Smooth muscle cell (in vitro differentiated cells): ENCODE results near the gene GON4L. TPM values are rescaled to one million over a fixed set of nuclear protein-coding genes. Genes with fewer than 3 reads are reported as not detected.

Source experiments
- DNase-seq: peaks from one replicate; lab custom pipeline; 2025; ENCODE audit not compliant: unreplicated experiment; lab: John Stamatoyannopoulos, UW
- H2AFZ ChIP-seq: fragments of 200-600 bp; sonication (generic); 2 replicates; pipeline ENCODE4 v1.6.0; 2016; ENCODE audit warnings: antibody characterized with exemption, low read depth, mild to moderate bottlenecking
- H3F3A ChIP-seq: fragments of 200-600 bp; sonication (generic); 2 replicates; pipeline ENCODE4 v1.6.0; 2017; ENCODE audit warnings: antibody characterized with exemption, low read depth
- H3K27ac ChIP-seq: fragments of 200-600 bp; sonication (generic); 2 replicates; pipeline ENCODE4 v1.5.1; 2016; ENCODE audit warnings: low read depth, mild to moderate bottlenecking
- H3K27me3 ChIP-seq: fragments of 200-600 bp; sonication (generic); 2 replicates; pipeline ENCODE4 v1.6.1; 2016; ENCODE audit warnings: low read depth, mild to moderate bottlenecking
- H3K36me3 ChIP-seq: fragments of 200-600 bp; sonication (generic); 2 replicates; pipeline ENCODE4 v1.5.1; 2016; ENCODE audit warnings: low read depth
- H3K4me1 ChIP-seq: fragments of 200-600 bp; sonication (generic); 2 replicates; pipeline ENCODE4 v1.5.1; 2016; ENCODE audit warnings: low read depth
- H3K4me2 ChIP-seq: fragments of 200-600 bp; sonication (generic); 2 replicates; pipeline ENCODE4 v1.6.0; 2016; ENCODE audit warnings: mild to moderate bottlenecking
- H3K4me3 ChIP-seq: fragments of 200-600 bp; sonication (generic); 2 replicates; pipeline ENCODE4 v1.5.1; 2016; ENCODE audit warnings: mild to moderate bottlenecking
- H3K79me2 ChIP-seq: fragments of 200-600 bp; sonication (generic); 2 replicates; pipeline ENCODE4 v1.6.0; 2016; ENCODE audit warnings: low read depth, mild to moderate bottlenecking
- H3K9ac ChIP-seq: fragments of 200-600 bp; sonication (generic); 2 replicates; pipeline ENCODE4 v1.6.0; 2016; ENCODE audit warnings: low read depth
- H3K9me3 ChIP-seq: fragments of 200-600 bp; sonication (generic); replicated peaks from 2 replicates; pipeline ENCODE4 v1.5.1; 2016; ENCODE audit warnings: low read depth
- H4K20me1 ChIP-seq: fragments of 200-600 bp; sonication (generic); 2 replicates; pipeline ENCODE4 v1.6.0; 2016; ENCODE audit warnings: low read depth
- WGBS: methylation state at CpG from one replicate; pipeline ENCODE4 v1.1.7; 2016; ENCODE audit warnings: low lambda C conversion rate; 5-methylcytosine and 5-hydroxymethylcytosine counted together
- polyA plus RNA-seq: library from polyadenylated mRNA; unstranded; fragments of >200 nt; fragmentation: Nextera tagmentation; extraction: Ambion mirVana; gene quantifications from 2 replicates; pipeline ENCODE4 v1.2.1, GENCODE V29; 2016
- total RNA-seq: library from RNA; depleted of rRNA; stranded (reverse); fragments of >200 nt; gene quantifications from 2 replicates; pipeline ENCODE4 v1.2.3, GENCODE V29; 2014
- TF ChIP-seq, protein P1 (sequence below): fragments of 200-600 bp; sonication (generic); IDR thresholded peaks from 2 replicates; pipeline ENCODE4 v1.5.1; 2017; ENCODE audit warnings: borderline replicate concordance, mild to moderate bottlenecking, antibody characterized with exemption; ENCODE audit not compliant: insufficient read depth, poor library complexity, severe bottlenecking

GON4L gene
- total and polyA plus RNA-seq, 2 experiments from 2014 or later: 21.0 to 40.8 TPM

GRCh38 chr1:155858800-155859233 lies 1.8 kb upstream of the GON4L start:
- H3K4me1 ChIP-seq: peaks cover 7% of the 10 kb centered on the region
- H3K79me2 ChIP-seq: peaks cover 30% of the 10 kb centered on the region
- TF ChIP-seq, protein P1, sequence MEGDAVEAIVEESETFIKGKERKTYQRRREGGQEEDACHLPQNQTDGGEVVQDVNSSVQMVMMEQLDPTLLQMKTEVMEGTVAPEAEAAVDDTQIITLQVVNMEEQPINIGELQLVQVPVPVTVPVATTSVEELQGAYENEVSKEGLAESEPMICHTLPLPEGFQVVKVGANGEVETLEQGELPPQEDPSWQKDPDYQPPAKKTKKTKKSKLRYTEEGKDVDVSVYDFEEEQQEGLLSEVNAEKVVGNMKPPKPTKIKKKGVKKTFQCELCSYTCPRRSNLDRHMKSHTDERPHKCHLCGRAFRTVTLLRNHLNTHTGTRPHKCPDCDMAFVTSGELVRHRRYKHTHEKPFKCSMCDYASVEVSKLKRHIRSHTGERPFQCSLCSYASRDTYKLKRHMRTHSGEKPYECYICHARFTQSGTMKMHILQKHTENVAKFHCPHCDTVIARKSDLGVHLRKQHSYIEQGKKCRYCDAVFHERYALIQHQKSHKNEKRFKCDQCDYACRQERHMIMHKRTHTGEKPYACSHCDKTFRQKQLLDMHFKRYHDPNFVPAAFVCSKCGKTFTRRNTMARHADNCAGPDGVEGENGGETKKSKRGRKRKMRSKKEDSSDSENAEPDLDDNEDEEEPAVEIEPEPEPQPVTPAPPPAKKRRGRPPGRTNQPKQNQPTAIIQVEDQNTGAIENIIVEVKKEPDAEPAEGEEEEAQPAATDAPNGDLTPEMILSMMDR: no peak
- no peaks in the 10 kb centered on the region for H4K20me1 ChIP-seq
- H3K4me3 ChIP-seq: peak overlapping the region; percentile 54
- WGBS: 81% methylated on average over 12 of the region's 12 CpGs
- H3K36me3 ChIP-seq: no peaks in the 10 kb centered on the region
- no peaks in the 10 kb centered on the region for H3K9me3 ChIP-seq
- no peak for DNase-seq
- H3K9ac ChIP-seq: no peak overlapping the region
- no peak overlapping the region for H3K27ac ChIP-seq
- H2AFZ ChIP-seq: peak overlapping the region; percentile 38
- peaks cover 9% of the 10 kb centered on the region for H3K27me3 ChIP-seq
- H3K4me2 ChIP-seq: peak overlapping the region; percentile 85
- H3F3A ChIP-seq: peaks cover 5% of the 10 kb centered on the region

- no peaks in the 10 kb centered on the region for H3K27me3 ChIP-seq
- H3K9ac ChIP-seq: peak overlapping the region; percentile 91
- H3K4me2 ChIP-seq: peak overlapping the region; percentile 99
- peak overlapping the region; percentile 88 for H2AFZ ChIP-seq
- peak overlapping the region; percentile 77 for H3K4me3 ChIP-seq
- TF ChIP-seq, protein P1: no peak
- DNase-seq: no peak
- peaks cover 5% of the 10 kb centered on the region for H3F3A ChIP-seq
- H3K36me3 ChIP-seq: peaks cover 3% of the 10 kb centered on the region
- no peaks in the 10 kb centered on the region for H3K9me3 ChIP-seq
- H3K4me1 ChIP-seq: peaks cover 7% of the 10 kb centered on the region
- H3K27ac ChIP-seq: peak overlapping the region; percentile 65
- 60% methylated on average over 20 of the region's 20 CpGs for WGBS
- no peaks in the 10 kb centered on the region for H4K20me1 ChIP-seq
- H3K79me2 ChIP-seq: peaks cover 53% of the 10 kb centered on the region
These were observed 598 bp downstream of the GON4L start for GRCh38 chr1:155856257-155856974.

DNA sequence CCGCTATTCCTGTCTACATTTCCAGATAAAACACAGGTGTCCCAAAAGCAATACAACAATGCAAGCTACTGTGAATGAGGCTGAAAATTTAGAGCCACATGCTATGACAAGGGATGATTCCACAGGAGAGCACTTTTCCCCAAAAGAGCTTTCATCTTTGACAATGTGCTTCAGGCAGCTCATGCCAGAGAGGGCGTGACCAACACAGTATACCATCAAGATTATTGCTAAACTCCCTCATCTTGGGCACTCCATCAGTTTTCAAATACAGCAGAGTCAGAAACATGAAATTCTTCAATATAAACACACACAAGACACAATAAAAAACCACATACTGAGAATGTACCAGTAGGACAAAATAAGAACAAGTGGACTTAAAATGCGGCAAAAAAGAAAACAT lies 6.7 kb downstream of the GON4L start:
- Histone ChIP-seq H3K4me3 (no peak overlapping the region), H3K27me3 (no peaks in the 10 kb centered on the region), H3K4me2 (no peak overlapping the region), H3K79me2 (peaks cover 89% of the 10 kb centered on the region), H3K36me3 (peaks cover 14% of the 10 kb centered on the region), H3K9ac (no peak overlapping the region), H3F3A (no peaks in the 10 kb centered on the region), H2AFZ (no peak overlapping the region), H3K27ac (no peak overlapping the region), H3K9me3 (no peaks in the 10 kb centered on the region), H3K4me1 (no peaks in the 10 kb centered on the region), H4K20me1 (peaks cover 42% of the 10 kb centered on the region)
- no peak for DNase-seq
- TF ChIP-seq, protein P1: no peak
- WGBS: 99% methylated on average over 3 of the region's 3 CpGs
